A549 (cell line): Measurements from ENCODE around the gene DDN. TPM values are rescaled to one million over a fixed set of nuclear protein-coding genes. Genes with fewer than 3 reads are reported as not detected.

Experiments used
- ATAC-seq, 2 experiments: fragments of 200-7000 bp in 1 of 2; fragments of >200 bp in 1 of 2; cut with Nextera tagmentation in 1 of 2; cut with Tn5 transposase in 1 of 2; 3 replicates each; pipeline versions ENCODE4 v1.8.0 to v1.9.1; 2018 to 2020; ENCODE audit warnings: mild to moderate bottlenecking in 1 of 2, moderate library complexity in 1 of 2
- CTCF ChIA-PET: fragments of 300-600 bp; sonication (Branson Sonifier 250); formaldehyde crosslinking; extraction: SDS; loops from one replicate; lab custom pipeline; 2021; ENCODE audit warnings: antibody characterized with exemption, inconsistent platforms; lab: Yijun Ruan, JAX
- POLR2A ChIA-PET: fragments of 350-600 bp; formaldehyde crosslinking; extraction: SDS; loops from one replicate; lab custom pipeline; 2021; ENCODE audit warnings: antibody characterized with exemption, inconsistent platforms; lab: Yijun Ruan, JAX
- DNase-seq, 2 experiments: peaks; one replicate each; pipeline versions ENCODE4 v3.0.0 to v3.0.0-alpha.2; 2011 to 2016; ENCODE audit warnings: low read depth in 1 of 2, low spot score in 1 of 2
- FAIRE-seq: peaks from 2 replicates; lab custom pipeline; 2011; peaks lifted over from hg19 to GRCh38; lab: Jason Lieb, UNC
- H3K27ac ChIP-seq, 2 experiments: fragments of >200 bp; sonication (Bioruptor Twin); formaldehyde crosslinking; 3 replicates each; pipeline ENCODE4 v1.5.1; 2016 to 2017
- H3K4me1 ChIP-seq: fragments of >200 bp; sonication (Bioruptor Twin); formaldehyde crosslinking; 3 replicates; pipeline ENCODE4 v1.6.1; 2016
- H3K4me2 ChIP-seq: fragments of >200 bp; sonication (Bioruptor Twin); formaldehyde crosslinking; 3 replicates; pipeline ENCODE4 v1.6.1; 2016
- H3K4me3 ChIP-seq: fragments of >200 bp; sonication (Bioruptor Twin); formaldehyde crosslinking; 3 replicates; pipeline ENCODE4 v1.5.1; 2016
- H3K9me3 ChIP-seq: fragments of >200 bp; sonication (Bioruptor Twin); formaldehyde crosslinking; 3 replicates; pipeline ENCODE4 v1.6.1; 2016
- BCL3 ChIP-seq: fragments of >200 bp; sonication (Bioruptor Twin); formaldehyde crosslinking; IDR thresholded peaks from 3 replicates; pipeline ENCODE4 v1.6.1; 2016
- CBX8 ChIP-seq: fragments of 200-600 bp; sonication (generic); IDR thresholded peaks from 2 replicates; pipeline ENCODE4 v1.6.1; 2016
- CEBPB ChIP-seq, 2 experiments: fragments of >200 bp in 1 of 2; sonication (Bioruptor Twin) in 1 of 2; formaldehyde crosslinking in 1 of 2; IDR thresholded peaks; 2 replicates each; pipeline ENCODE4 v1.6.1; 2012 to 2016
- CTCF ChIP-seq: fragments of >200 bp; sonication (Bioruptor Twin); formaldehyde crosslinking; IDR thresholded peaks from 3 replicates; pipeline ENCODE4 v1.5.1; 2016
- FOXS1 ChIP-seq: fragments of 250-450 bp; sonication (Bioruptor Pico); IDR thresholded peaks from 2 replicates; pipeline ENCODE4 v1.5.0; 2020; ENCODE audit warnings: mild to moderate bottlenecking, moderate library complexity
- GATA3 ChIP-seq: IDR thresholded peaks from 2 replicates; pipeline ENCODE4 v1.6.1; 2012; ENCODE audit warnings: borderline replicate concordance
- HMGXB4 ChIP-seq: fragments of 250-450 bp; sonication (Bioruptor Pico); IDR thresholded peaks from 2 replicates; pipeline ENCODE4 v1.5.0; 2021; ENCODE audit warnings: mild to moderate bottlenecking, moderate library complexity, borderline replicate concordance
- JUN ChIP-seq, 2 experiments: fragments of >200 bp; sonication (Bioruptor Twin); formaldehyde crosslinking; IDR thresholded peaks; 2 replicates in 1 of 2; 3 replicates in 1 of 2; pipeline ENCODE4 v1.6.1; 2016 to 2017
- KDM1A ChIP-seq: fragments of 200-600 bp; sonication (generic); IDR thresholded peaks from 2 replicates; pipeline ENCODE4 v1.6.1; 2016; ENCODE audit warnings: low read depth, mild to moderate bottlenecking
- NFE2L2 ChIP-seq: fragments of 150-350 bp; conservative IDR thresholded peaks from 2 replicates; pipeline ENCODE4 v1.6.1; 2014; ENCODE audit warnings: low read length
- PBX3 ChIP-seq: IDR thresholded peaks from 2 replicates; pipeline ENCODE4 v1.6.1; 2012
- POLR2AphosphoS2 ChIP-seq: conservative IDR thresholded peaks from 2 replicates; pipeline ENCODE4 v1.6.1; 2012; ENCODE audit warnings: low read length, improper control_type of control experiment, inconsistent platforms
- TFCP2L1 ChIP-seq: fragments of 250-450 bp; sonication (Bioruptor Pico); IDR thresholded peaks from 2 replicates; pipeline ENCODE4 v1.5.0; 2021; ENCODE audit warnings: mild to moderate bottlenecking
- USF2 ChIP-seq: fragments of 450-650 bp; IDR thresholded peaks from 2 replicates; pipeline ENCODE4 v1.6.1; 2014; ENCODE audit warnings: antibody characterized with exemption
- ZSCAN20 ChIP-seq: fragments of 250-450 bp; sonication (Bioruptor Pico); IDR thresholded peaks from 2 replicates; pipeline ENCODE4 v1.8.0; 2022; ENCODE audit warnings: mild to moderate bottlenecking, moderate library complexity
- WGBS: methylation state at CpG from one replicate; pipeline ENCODE4 v1.1.6; 2017; ENCODE audit errors: missing lambda C conversion rate; 5-methylcytosine and 5-hydroxymethylcytosine counted together
- polyA plus RNA-seq, 4 experiments: library from polyadenylated mRNA; depleted of rRNA in 3 of 4; stranded (reverse); fragments of >200 nt; fragmentation: RNase III in 1 of 4; extraction: RNeasy Plus Mini Kit Qiagen cat#74134 plus additional on column Dnase treatment in 1 of 4; gene quantifications; 2 replicates in 3 of 4; 3 replicates in 1 of 4; pipeline ENCODE4 v1.2.3, GENCODE V29; 2011 to 2017

DDN gene
- polyA plus RNA-seq, 2 of the 4 experiments (the other 2 are of a cell fraction) = 0.12 to 0.50 TPM

GRCh38 chr12:49023812-49024211, 24.6 kb upstream of the DDN start (continued):
- TF ChIP-seq CTCF (no peak), USF2 (no peak), KDM1A (no peak), HMGXB4 (CRISPR knock-in tag) (no peak), FOXS1 (no peak), PBX3 (no peak)

GRCh38 chr12:49022558-49023178, 23.5 kb upstream of the DDN start:
- POLR2A ChIA-PET = no interaction called here
- ATAC-seq (no peak), DNase-seq (no peak), FAIRE-seq (no peak)
- Histone ChIP-seq H3K27ac (no peak overlapping the region), H3K9me3 (no peaks in the 10 kb centered on the region), H3K4me1 (peaks cover 14% of the 10 kb centered on the region), H3K4me3 (no peak overlapping the region), H3K4me2 (no peak overlapping the region)
- CTCF ChIA-PET = interaction anchor here (1.0 to 5.2 kb wide), 6 partner anchors 10 to 97 kb away, joined by 3 to 33 read pairs (median 4); no protein-coding TSS in a partner anchor
- TF ChIP-seq ZSCAN20 = no peak
- no peak for TF ChIP-seq GATA3
- no peak for TF ChIP-seq NFE2L2
- TF ChIP-seq JUN (IDR thresholded peaks at IDR 0.05) = no peak
- 95% methylated on average over 13 of the region's 15 CpGs for WGBS

- 88% methylated on average over 11 of the region's 11 CpGs for WGBS
- no peak overlapping the region for H3K4me2 ChIP-seq
- DNase-seq (no peak), ATAC-seq (no peak), FAIRE-seq (no peak)
- H3K4me1 ChIP-seq = peaks cover 22% of the 10 kb centered on the region
- POLR2A ChIA-PET = no interaction called here
- no peak for TF ChIP-seq CTCF
- no peak for TF ChIP-seq CEBPB (IDR thresholded peaks at IDR 0.05)
- no peak for TF ChIP-seq CBX8
- TF ChIP-seq TFCP2L1 (CRISPR knock-in tag) = no peak
- no peak for TF ChIP-seq ZSCAN20
- no peak for TF ChIP-seq BCL3
- no peak for TF ChIP-seq JUN (IDR thresholded peaks at IDR 0.05)
- no peak for TF ChIP-seq POLR2AphosphoS2
- CTCF ChIA-PET = interaction anchor here (1.0 to 5.2 kb wide), 12 partner anchors 10 to 214 kb away, joined by 3 to 33 read pairs (median 6); partner anchors contain the start of gene WNT1
- no peaks in the 10 kb centered on the region for H3K9me3 ChIP-seq
- H3K27ac ChIP-seq = no peak overlapping the region
- H3K4me3 ChIP-seq = no peak overlapping the region
Observed at GRCh38 chr12:49021292-49021915, 22.2 kb upstream of the DDN start.
